ENCODE results near the gene THSD4.
A peak's percentile ranks its signal among the peaks of the same experiment; 100 is the strongest.

The THSD4 gene

DNA sequence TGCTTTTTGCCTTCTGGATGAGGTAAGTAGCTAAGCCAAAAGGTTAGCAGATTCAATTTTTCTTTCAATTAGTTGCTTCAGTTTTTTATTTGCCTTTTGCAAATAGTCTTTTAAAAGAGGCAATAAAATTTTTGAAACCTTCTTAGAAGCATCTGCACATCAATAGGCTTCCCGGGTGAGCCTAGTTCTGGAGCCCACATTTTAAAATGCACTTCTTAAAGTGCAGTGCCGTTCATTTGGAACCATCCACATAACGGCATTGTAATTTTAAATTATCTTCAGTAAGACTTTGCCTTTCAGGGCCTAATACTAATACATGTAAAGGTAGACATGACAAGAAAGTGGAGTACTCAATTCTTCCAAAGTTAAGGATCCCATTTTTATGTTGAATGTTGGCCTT, 269.2 kb downstream of the THSD4 start:
- TF ChIP-seq, protein P1, sequence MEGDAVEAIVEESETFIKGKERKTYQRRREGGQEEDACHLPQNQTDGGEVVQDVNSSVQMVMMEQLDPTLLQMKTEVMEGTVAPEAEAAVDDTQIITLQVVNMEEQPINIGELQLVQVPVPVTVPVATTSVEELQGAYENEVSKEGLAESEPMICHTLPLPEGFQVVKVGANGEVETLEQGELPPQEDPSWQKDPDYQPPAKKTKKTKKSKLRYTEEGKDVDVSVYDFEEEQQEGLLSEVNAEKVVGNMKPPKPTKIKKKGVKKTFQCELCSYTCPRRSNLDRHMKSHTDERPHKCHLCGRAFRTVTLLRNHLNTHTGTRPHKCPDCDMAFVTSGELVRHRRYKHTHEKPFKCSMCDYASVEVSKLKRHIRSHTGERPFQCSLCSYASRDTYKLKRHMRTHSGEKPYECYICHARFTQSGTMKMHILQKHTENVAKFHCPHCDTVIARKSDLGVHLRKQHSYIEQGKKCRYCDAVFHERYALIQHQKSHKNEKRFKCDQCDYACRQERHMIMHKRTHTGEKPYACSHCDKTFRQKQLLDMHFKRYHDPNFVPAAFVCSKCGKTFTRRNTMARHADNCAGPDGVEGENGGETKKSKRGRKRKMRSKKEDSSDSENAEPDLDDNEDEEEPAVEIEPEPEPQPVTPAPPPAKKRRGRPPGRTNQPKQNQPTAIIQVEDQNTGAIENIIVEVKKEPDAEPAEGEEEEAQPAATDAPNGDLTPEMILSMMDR (conservative IDR thresholded peaks at IDR 0.05) = no peak
- peak overlapping the region; percentile 52 for H3K27ac ChIP-seq

DNA sequence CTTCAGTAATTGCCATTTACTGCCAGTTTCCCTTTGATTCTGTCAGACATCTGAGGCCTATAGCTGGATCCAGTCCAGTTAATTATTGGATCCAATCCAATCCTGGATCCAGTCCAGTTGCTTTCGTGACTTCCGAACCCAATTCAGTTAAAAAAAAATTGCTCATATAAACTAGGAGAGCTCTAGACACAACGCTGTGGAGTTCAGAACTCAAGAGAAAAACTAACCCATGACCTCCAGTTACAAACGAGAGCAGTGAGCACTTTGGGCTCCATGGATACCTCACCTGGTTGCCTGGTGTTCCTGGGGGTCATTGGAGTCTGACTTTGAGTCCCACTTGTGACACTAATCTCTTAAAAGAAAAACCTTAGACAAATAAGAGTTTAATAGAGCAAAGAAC, 269.8 kb downstream of the THSD4 start:
- peak overlapping the region; percentile 52 for H3K27ac ChIP-seq
- TF ChIP-seq, protein P1 (conservative IDR thresholded peaks at IDR 0.05) = no peak

DNA sequence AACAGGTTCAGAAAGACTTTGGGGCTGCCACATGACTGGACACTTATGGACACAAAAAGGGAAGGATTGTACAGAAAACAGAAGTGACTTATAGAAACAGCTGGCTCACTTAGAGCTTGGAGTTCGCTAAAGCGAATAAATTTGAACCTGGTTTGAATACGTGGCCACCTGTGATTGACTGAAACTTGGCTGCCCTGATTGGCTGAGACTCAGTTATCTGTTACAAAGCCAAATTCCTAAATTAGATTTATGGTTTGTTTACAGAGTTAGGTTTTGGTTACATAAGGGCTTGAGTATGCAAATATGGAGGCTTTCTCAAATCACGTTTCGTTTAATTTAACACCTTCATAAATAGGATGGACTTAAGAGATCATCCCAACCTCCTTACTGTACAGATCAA, 270.2 kb downstream of the THSD4 start:
- TF ChIP-seq, protein P1 (conservative IDR thresholded peaks at IDR 0.05) = no peak
- H3K27ac ChIP-seq = peak overlapping the region; percentile 52

DNA sequence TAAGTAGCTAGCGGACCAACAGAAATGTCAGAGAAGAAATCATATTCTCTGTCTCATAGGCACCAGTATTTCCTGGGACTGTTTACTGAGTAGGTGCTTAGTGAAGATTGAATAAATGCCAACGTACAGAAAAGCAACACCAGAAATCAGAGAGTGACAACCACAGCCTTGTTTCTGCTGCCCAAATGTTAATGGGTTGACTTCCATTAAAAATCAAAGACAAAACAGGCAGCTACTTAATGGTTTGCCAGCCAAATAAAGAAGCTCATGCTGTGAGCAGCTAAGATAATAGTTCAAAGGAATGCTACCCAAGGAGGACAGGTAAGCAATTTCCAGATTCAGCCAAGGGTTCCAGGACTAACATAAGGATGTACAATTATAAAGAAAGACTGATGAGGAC, 270.7 kb downstream of the THSD4 start:
- peak overlapping the region; percentile 52 for H3K27ac ChIP-seq
- TF ChIP-seq, protein P1 (conservative IDR thresholded peaks at IDR 0.05) = no peak

DNA sequence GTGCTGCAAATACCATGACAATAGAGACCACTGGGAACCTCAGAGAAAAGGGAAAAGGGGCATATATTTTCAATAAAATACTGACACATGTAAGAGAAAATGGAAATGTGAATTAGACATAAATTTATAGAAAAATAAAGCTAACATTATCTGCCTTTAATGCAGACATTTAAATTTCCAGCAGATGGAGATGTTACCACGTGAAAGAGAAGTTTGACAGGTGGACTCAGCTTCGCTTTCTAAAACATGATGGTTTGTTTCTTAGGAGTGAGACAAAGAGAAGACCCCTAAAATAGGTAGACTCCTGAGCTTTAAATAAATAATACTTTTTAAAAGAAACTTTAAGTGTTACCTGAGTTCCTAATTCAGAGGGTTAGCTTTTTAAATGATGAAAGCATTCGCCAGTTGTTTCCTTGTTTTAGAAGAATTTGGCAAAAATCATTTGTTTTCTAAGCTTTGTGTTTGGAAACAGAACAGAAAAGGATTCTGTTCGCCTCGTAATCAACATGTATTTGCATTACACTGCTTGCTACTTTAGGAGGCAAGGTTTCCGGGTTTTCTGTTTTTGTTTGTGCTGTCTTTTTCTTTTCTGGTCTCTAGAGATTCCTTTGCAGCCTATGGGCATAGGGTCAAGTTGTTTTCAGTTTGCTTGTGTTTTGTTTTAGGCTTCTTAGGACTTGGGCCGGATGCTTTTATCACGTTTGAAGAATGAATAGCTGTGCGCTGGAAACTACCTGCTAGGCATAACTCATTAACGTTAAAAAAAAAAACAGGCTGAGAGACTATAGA, 271.4 kb downstream of the THSD4 start:
- TF ChIP-seq, protein P1 (conservative IDR thresholded peaks at IDR 0.05) = peak; percentile 79
- H3K27ac ChIP-seq = no peak overlapping the region; the same call in 1 of the 2 replicates

DNA sequence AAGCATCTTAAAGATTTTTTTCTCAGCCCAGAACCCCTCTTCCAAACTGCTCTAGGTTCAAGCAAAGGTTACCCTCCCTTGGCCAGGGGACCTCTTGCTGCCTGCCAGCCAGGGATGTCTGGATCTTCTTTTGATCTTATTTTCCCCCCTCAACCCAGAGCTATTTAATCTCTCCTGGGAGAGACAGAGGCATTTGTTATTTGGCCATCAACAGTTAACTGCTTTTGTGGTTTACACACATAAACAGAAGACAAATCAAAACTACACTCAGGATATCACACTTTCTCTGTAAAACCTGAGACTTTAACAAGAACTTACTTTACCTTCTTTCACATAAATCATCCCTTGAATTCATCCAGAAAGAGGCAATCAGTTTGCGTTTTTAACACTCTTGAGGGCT, 272.5 kb downstream of the THSD4 start:
- no peak overlapping the region for H3K27ac ChIP-seq
- TF ChIP-seq, protein P1 (conservative IDR thresholded peaks at IDR 0.05) = no peak

DNA sequence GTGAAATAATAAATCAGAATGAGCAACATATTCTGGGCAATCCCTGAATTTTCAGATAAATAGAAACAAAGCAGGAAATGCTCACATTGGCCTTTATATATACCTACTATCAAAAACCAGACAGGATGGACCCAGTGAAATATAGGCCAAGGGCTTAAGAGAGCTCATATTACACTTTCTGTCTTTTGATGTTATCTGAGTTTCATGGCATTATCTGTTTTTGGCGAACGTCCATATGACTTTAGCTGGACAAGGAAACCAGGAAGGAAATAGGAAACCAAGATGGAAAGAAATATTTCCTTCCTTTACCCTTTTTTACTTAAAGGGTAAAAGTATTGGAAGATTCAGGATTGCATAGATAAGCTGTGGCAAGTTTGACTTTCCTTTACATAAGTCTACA, 274.8 kb downstream of the THSD4 start:
- H3K27ac ChIP-seq = no peak overlapping the region
- TF ChIP-seq, protein P1 (conservative IDR thresholded peaks at IDR 0.05) = no peak

All from VCaP (cell line).